ENCODE data around the gene CDH13.

GRCh38 chr16:83542491-83542890, 915.7 kb downstream of the CDH13 start:
- no peak for TF ChIP-seq HOXB5 (CRISPR knock-in tag; IDR thresholded peaks at IDR 0.05)
- no peak for TF ChIP-seq HDAC2 (IDR thresholded peaks at IDR 0.05)
- no peak for TF ChIP-seq EP300 (IDR thresholded peaks at IDR 0.05)
- no peak for TF ChIP-seq CTCF (IDR thresholded peaks at IDR 0.05)
- no peak for TF ChIP-seq POLR2A (IDR thresholded peaks at IDR 0.05; ENCODE audit: low read length)
- no peak for TF ChIP-seq MYC (IDR thresholded peaks at IDR 0.05; ENCODE audit: borderline replicate concordance, low read length)
- no peak for TF ChIP-seq KDM1A (IDR thresholded peaks at IDR 0.05; ENCODE audit: low read depth)
- no peak for TF ChIP-seq PHF8 (IDR thresholded peaks at IDR 0.05; ENCODE audit: borderline replicate concordance, low read depth)
- TF ChIP-seq REST (IDR thresholded peaks at IDR 0.05), result no peak
- no peak for TF ChIP-seq USF2 (IDR thresholded peaks at IDR 0.05)
- TF ChIP-seq SMC3 (IDR thresholded peaks at IDR 0.05), result no peak
- TF ChIP-seq CHD2 (IDR thresholded peaks at IDR 0.05; ENCODE audit: low read length, partially characterized antibody), result no peak
- TF ChIP-seq RCOR1 (IDR thresholded peaks at IDR 0.05; ENCODE audit: low read depth, low read length), result no peak
- no peak for TF ChIP-seq RAD21 (conservative IDR thresholded peaks at IDR 0.05 in 1 of 2, IDR thresholded peaks at IDR 0.05 in 1 of 2)
